ENCODE measurements around the gene SKAP2.

DNA sequence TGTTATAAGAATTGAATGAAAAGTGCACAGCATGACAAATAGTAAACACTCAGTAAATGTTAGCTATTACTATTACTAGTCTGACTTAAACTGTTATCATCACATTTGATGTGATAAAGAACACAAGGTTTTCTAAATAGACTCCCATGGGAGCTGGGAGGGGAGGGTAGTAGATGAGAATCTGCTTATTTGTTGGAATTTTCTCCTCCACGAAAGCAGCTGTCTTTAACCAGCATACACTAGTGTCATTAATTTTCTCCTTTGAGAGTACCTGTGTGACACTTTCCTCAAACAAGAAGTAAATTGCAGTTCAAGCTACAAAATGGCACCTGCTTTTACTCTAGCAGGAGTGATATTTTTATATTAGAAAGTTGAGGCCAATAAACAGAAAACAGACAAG, 200.1 kb downstream of the SKAP2 start:
- TF ChIP-seq, protein P1, sequence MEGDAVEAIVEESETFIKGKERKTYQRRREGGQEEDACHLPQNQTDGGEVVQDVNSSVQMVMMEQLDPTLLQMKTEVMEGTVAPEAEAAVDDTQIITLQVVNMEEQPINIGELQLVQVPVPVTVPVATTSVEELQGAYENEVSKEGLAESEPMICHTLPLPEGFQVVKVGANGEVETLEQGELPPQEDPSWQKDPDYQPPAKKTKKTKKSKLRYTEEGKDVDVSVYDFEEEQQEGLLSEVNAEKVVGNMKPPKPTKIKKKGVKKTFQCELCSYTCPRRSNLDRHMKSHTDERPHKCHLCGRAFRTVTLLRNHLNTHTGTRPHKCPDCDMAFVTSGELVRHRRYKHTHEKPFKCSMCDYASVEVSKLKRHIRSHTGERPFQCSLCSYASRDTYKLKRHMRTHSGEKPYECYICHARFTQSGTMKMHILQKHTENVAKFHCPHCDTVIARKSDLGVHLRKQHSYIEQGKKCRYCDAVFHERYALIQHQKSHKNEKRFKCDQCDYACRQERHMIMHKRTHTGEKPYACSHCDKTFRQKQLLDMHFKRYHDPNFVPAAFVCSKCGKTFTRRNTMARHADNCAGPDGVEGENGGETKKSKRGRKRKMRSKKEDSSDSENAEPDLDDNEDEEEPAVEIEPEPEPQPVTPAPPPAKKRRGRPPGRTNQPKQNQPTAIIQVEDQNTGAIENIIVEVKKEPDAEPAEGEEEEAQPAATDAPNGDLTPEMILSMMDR (IDR thresholded peaks at IDR 0.05): no peak
- no peak for TF ChIP-seq POLR2A (IDR thresholded peaks at IDR 0.05)
